ENCODE measurements around the gene CASKIN2.
"Not testable (repeated sequence)": the region's sequence is repeated elsewhere in the genome, so short reads cannot be mapped to it uniquely, and the experiment has no call there.

Gene CASKIN2

GRCh38 chr17:75456417-75457046 is 58.8 kb downstream of the CASKIN2 start, which contains the start of gene TMEM94:
Gene TMEM94, plus strand, starts transcription at chr17:75456635. Its CDS starts 15,271 bp downstream, at chr17:75471906.
- peak within 1 kb of the TSS; percentile 76 for H2AFZ ChIP-seq (ENCODE audit: low read length)
- no peaks in the 10 kb centered on the region for H3F3A ChIP-seq (ENCODE audit: insufficient read depth, low read length)
- H3K27me3 ChIP-seq (replicated peaks; ENCODE audit: insufficient read depth, low read length) = no peaks in the 10 kb centered on the region
- no peaks in the 10 kb centered on the region for H3K36me3 ChIP-seq (replicated peaks; ENCODE audit: insufficient read depth, low read length)
- H3K9me3 ChIP-seq (replicated peaks; ENCODE audit: insufficient read depth, low read length) = no peaks in the 10 kb centered on the region
- H3K9me2 ChIP-seq (replicated peaks; ENCODE audit: insufficient read depth, low read length) = no peaks in the 10 kb centered on the region
- H4K20me1 ChIP-seq (ENCODE audit: insufficient read depth, low read length) = no peaks in the 10 kb centered on the region
- peak within 1 kb of the TSS; percentile 86 for H3K4me2 ChIP-seq (ENCODE audit: low read depth, low read length)
- H3K79me2 ChIP-seq (ENCODE audit: low read length) = peaks cover 12% of the 10 kb centered on the region
- DNase-seq = peak; percentile 97
- H3K9ac ChIP-seq (ENCODE audit: low read length) = peak within 1 kb of the TSS; percentile 81
- H3K4me1 ChIP-seq (ENCODE audit: low read length) = peaks cover 9% of the 10 kb centered on the region; the same call in 1 of the 2 replicates
- H3K4me3 ChIP-seq (ENCODE audit: low read length) = peak within 1 kb of the TSS; percentile 83
- peak within 1 kb of the TSS; percentile 24; the same call in 1 of the 2 replicates for H3K27ac ChIP-seq (ENCODE audit: low read length)
- TF ChIP-seq, protein P1, sequence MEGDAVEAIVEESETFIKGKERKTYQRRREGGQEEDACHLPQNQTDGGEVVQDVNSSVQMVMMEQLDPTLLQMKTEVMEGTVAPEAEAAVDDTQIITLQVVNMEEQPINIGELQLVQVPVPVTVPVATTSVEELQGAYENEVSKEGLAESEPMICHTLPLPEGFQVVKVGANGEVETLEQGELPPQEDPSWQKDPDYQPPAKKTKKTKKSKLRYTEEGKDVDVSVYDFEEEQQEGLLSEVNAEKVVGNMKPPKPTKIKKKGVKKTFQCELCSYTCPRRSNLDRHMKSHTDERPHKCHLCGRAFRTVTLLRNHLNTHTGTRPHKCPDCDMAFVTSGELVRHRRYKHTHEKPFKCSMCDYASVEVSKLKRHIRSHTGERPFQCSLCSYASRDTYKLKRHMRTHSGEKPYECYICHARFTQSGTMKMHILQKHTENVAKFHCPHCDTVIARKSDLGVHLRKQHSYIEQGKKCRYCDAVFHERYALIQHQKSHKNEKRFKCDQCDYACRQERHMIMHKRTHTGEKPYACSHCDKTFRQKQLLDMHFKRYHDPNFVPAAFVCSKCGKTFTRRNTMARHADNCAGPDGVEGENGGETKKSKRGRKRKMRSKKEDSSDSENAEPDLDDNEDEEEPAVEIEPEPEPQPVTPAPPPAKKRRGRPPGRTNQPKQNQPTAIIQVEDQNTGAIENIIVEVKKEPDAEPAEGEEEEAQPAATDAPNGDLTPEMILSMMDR (IDR thresholded peaks at IDR 0.05; ENCODE audit: low read length) = no peak
- TF ChIP-seq EZH2 (optimal IDR thresholded peaks at IDR 0.05; ENCODE audit: low read depth, low read length) (no peak), EZH2phosphoT487 (IDR thresholded peaks at IDR 0.05; ENCODE audit: low read length) (no peak)

GRCh38 chr17:75456039-75456416 is 59.3 kb downstream of the CASKIN2 start:
- Histone ChIP-seq H3K9me3 (replicated peaks; ENCODE audit: insufficient read depth, low read length) (no peaks in the 10 kb centered on the region), H3K4me2 (ENCODE audit: low read depth, low read length) (peak overlapping the region; percentile 69), H3K36me3 (replicated peaks; ENCODE audit: insufficient read depth, low read length) (no peaks in the 10 kb centered on the region), H3K27me3 (replicated peaks; ENCODE audit: insufficient read depth, low read length) (no peaks in the 10 kb centered on the region), H3F3A (ENCODE audit: insufficient read depth, low read length) (no peaks in the 10 kb centered on the region), H3K9me2 (replicated peaks; ENCODE audit: insufficient read depth, low read length) (no peaks in the 10 kb centered on the region), H3K4me3 (ENCODE audit: low read length) (peak overlapping the region; percentile 83), H3K79me2 (ENCODE audit: low read length) (peaks cover 12% of the 10 kb centered on the region), H4K20me1 (ENCODE audit: insufficient read depth, low read length) (no peaks in the 10 kb centered on the region), H3K4me1 (ENCODE audit: low read length) (peaks cover 9% of the 10 kb centered on the region; the same call in 1 of the 2 replicates), H2AFZ (ENCODE audit: low read length) (peak overlapping the region; percentile 58), H3K9ac (ENCODE audit: low read length) (peak overlapping the region; percentile 49; the same call in 1 of the 2 replicates), H3K27ac (ENCODE audit: low read length) (peak overlapping the region; percentile 24; the same call in 1 of the 2 replicates)
- no peak for DNase-seq
- no peak for TF ChIP-seq EZH2 (optimal IDR thresholded peaks at IDR 0.05; ENCODE audit: low read depth, low read length)
- TF ChIP-seq, protein P1 (IDR thresholded peaks at IDR 0.05; ENCODE audit: low read length) = no peak
- TF ChIP-seq EZH2phosphoT487 (IDR thresholded peaks at IDR 0.05; ENCODE audit: low read length) = no peak

DNA sequence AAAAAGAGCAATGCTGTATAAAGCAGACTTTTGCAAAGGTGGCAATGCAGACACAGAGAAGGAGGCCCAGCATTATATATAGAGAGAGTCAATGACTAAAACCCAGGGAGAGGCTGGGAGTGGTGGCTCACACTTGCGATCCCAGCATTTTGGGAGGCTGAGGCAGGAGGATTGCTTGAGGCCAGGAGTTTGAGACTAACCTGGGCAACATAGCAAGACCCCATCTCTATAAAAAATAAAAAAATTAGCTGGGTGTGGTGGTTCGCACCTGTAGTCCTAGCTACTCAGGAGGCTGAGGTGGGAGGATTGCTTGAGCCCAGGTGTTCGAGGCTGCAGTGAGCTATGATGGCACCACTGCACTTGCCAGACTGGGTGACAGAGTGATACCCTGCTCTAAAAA is 60.7 kb downstream of the CASKIN2 start:
- H3K36me3 ChIP-seq (replicated peaks; ENCODE audit: insufficient read depth, low read length); H2AFZ ChIP-seq (ENCODE audit: low read length); H3K9me2 ChIP-seq (replicated peaks; ENCODE audit: insufficient read depth, low read length); H3F3A ChIP-seq (ENCODE audit: insufficient read depth, low read length); H3K27ac ChIP-seq (ENCODE audit: low read length); H3K9me3 ChIP-seq (replicated peaks; ENCODE audit: insufficient read depth, low read length); H4K20me1 ChIP-seq (ENCODE audit: insufficient read depth, low read length); H3K9ac ChIP-seq (ENCODE audit: low read length); H3K4me1 ChIP-seq (ENCODE audit: low read length); H3K27me3 ChIP-seq (replicated peaks; ENCODE audit: insufficient read depth, low read length); H3K4me2 ChIP-seq (ENCODE audit: low read depth, low read length); DNase-seq; H3K4me3 ChIP-seq (ENCODE audit: low read length): not testable (repeated sequence)
- peaks cover 12% of the 10 kb centered on the region for H3K79me2 ChIP-seq (ENCODE audit: low read length)

- H3K4me1 ChIP-seq (ENCODE audit: low read length) = peaks cover 7% of the 10 kb centered on the region; the same call in 1 of the 2 replicates
- no peak for TF ChIP-seq EZH2phosphoT487 (IDR thresholded peaks at IDR 0.05; ENCODE audit: low read length)
- TF ChIP-seq EZH2 (optimal IDR thresholded peaks at IDR 0.05; ENCODE audit: low read depth, low read length) = no peak
- TF ChIP-seq, protein P1 (IDR thresholded peaks at IDR 0.05; ENCODE audit: low read length) = no peak
- no peaks in the 10 kb centered on the region for H3K27me3 ChIP-seq (replicated peaks; ENCODE audit: insufficient read depth, low read length)
- H4K20me1 ChIP-seq (ENCODE audit: insufficient read depth, low read length) = no peaks in the 10 kb centered on the region
- H3K36me3 ChIP-seq (replicated peaks; ENCODE audit: insufficient read depth, low read length) = no peaks in the 10 kb centered on the region
- no peaks in the 10 kb centered on the region for H3K9me3 ChIP-seq (replicated peaks; ENCODE audit: insufficient read depth, low read length)
- H2AFZ ChIP-seq (ENCODE audit: low read length) = no peak overlapping the region
- H3K27ac ChIP-seq (ENCODE audit: low read length) = no peak overlapping the region
- no peak overlapping the region for H3K4me3 ChIP-seq (ENCODE audit: low read length)
- H3K79me2 ChIP-seq (ENCODE audit: low read length) = peaks cover 12% of the 10 kb centered on the region
- no peak for DNase-seq
- no peaks in the 10 kb centered on the region for H3F3A ChIP-seq (ENCODE audit: insufficient read depth, low read length)
- no peaks in the 10 kb centered on the region for H3K9me2 ChIP-seq (replicated peaks; ENCODE audit: insufficient read depth, low read length)
- H3K9ac ChIP-seq (ENCODE audit: low read length) = no peak overlapping the region
- H3K4me2 ChIP-seq (ENCODE audit: low read depth, low read length) = no peak overlapping the region
Observed at GRCh38 chr17:75454193-75454592, 61.1 kb downstream of the CASKIN2 start.

Data from MM.1S (cell line).